ENCODE measurements around the gene NEK1.

NEK1 gene

DNA sequence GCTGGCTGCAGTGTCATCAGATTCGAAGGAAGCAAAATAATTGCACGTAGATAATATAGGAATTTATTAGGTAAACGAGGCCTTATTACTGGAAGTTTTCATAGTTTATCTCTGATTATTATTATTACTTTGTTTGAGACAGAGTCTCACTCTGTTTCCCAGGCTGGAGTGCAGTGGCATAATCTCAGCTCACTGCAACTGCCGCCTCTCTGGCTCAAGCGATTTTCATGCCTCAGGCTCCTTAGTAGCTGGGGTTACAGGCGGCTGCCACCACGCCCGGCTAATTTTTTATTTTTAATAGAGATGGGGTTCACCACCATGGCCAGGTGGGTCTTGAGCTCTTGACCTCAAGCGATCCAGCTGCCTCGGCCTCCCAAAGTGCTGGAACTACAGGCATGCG is 20.5 kb upstream of the NEK1 start:
- H3K4me2 ChIP-seq (ENCODE audit: insufficient read depth, low read length), result no peak overlapping the region
- TF ChIP-seq EZH2 (IDR thresholded peaks at IDR 0.05; ENCODE audit: borderline replicate concordance, low read depth, low read length, severe bottlenecking), result no peak
- TF ChIP-seq, protein P1, sequence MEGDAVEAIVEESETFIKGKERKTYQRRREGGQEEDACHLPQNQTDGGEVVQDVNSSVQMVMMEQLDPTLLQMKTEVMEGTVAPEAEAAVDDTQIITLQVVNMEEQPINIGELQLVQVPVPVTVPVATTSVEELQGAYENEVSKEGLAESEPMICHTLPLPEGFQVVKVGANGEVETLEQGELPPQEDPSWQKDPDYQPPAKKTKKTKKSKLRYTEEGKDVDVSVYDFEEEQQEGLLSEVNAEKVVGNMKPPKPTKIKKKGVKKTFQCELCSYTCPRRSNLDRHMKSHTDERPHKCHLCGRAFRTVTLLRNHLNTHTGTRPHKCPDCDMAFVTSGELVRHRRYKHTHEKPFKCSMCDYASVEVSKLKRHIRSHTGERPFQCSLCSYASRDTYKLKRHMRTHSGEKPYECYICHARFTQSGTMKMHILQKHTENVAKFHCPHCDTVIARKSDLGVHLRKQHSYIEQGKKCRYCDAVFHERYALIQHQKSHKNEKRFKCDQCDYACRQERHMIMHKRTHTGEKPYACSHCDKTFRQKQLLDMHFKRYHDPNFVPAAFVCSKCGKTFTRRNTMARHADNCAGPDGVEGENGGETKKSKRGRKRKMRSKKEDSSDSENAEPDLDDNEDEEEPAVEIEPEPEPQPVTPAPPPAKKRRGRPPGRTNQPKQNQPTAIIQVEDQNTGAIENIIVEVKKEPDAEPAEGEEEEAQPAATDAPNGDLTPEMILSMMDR (IDR thresholded peaks at IDR 0.05; ENCODE audit: borderline replicate concordance, extremely low read depth, low read length, poor library complexity, severe bottlenecking), result no peak
- H3K27me3 ChIP-seq (ENCODE audit: insufficient read depth, low read length, poor library complexity), result no peaks in the 10 kb centered on the region
- no peak overlapping the region for H3K9ac ChIP-seq (ENCODE audit: low read depth, low read length)
- peaks cover 3% of the 10 kb centered on the region; the same call in 1 of the 2 replicates for H3K4me1 ChIP-seq (ENCODE audit: insufficient read depth, low read length)
- H3K9me3 ChIP-seq (ENCODE audit: insufficient read depth, low read length, severe bottlenecking), result no peaks in the 10 kb centered on the region
- ATAC-seq (ENCODE audit: insufficient read depth, low read depth), result no peak
- 0 out of 2 replicates have a peak, but pooled peaks cover 3% of the 10 kb centered on the region for H4K20me1 ChIP-seq (ENCODE audit: insufficient read depth, low read length)
- H3K4me3 ChIP-seq (ENCODE audit: low read depth in 1 of 2, low read length in 2 of 2), result no peak overlapping the region
- H3K79me2 ChIP-seq (ENCODE audit: insufficient read depth, low read length), result peaks cover 29% of the 10 kb centered on the region
- peaks cover 11% of the 10 kb centered on the region; the same call in 1 of the 2 replicates for H3K36me3 ChIP-seq (ENCODE audit: insufficient read depth, low read length)
- H2AFZ ChIP-seq (ENCODE audit: low read depth, low read length), result no peak overlapping the region
- no peak overlapping the region for H3K27ac ChIP-seq (ENCODE audit: low read length)
- DNase-seq, result no peak

DNA sequence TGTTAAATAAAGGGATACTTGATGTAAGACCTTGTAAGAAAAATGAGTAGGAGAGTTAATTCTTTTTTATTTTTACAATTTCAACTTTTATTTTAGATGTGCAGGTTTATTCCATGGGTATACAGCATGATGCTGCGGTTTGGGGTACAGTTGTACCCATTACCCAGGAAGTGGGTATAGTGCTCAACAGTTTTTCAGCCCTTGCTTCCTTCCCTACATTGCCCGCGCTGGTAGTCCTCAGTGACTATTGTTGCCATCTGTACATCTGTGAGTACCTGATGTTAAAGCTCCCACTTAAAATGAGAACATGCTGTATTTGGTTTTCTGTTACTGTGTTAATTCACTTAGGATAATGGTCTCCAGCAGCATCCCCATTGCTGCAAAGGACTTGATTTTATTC is 17.7 kb upstream of the NEK1 start:
- H3K4me1 ChIP-seq (ENCODE audit: insufficient read depth, low read length), result peaks cover 3% of the 10 kb centered on the region; the same call in 1 of the 2 replicates
- no peak overlapping the region for H2AFZ ChIP-seq (ENCODE audit: low read depth, low read length)
- no peak overlapping the region for H3K27ac ChIP-seq (ENCODE audit: low read length)
- H3K4me2 ChIP-seq (ENCODE audit: insufficient read depth, low read length), result no peak overlapping the region
- H3K9ac ChIP-seq (ENCODE audit: low read depth, low read length), result no peak overlapping the region
- no peaks in the 10 kb centered on the region for H3K36me3 ChIP-seq (ENCODE audit: insufficient read depth, low read length)
- no peaks in the 10 kb centered on the region for H3K9me3 ChIP-seq (ENCODE audit: insufficient read depth, low read length, severe bottlenecking)
- ATAC-seq (ENCODE audit: insufficient read depth, low read depth), result peak; percentile 92
- TF ChIP-seq, protein P1 (IDR thresholded peaks at IDR 0.05; ENCODE audit: borderline replicate concordance, extremely low read depth, low read length, poor library complexity, severe bottlenecking), result no peak
- TF ChIP-seq EZH2 (IDR thresholded peaks at IDR 0.05; ENCODE audit: borderline replicate concordance, low read depth, low read length, severe bottlenecking), result no peak
- H4K20me1 ChIP-seq (ENCODE audit: insufficient read depth, low read length), result peaks cover 14% of the 10 kb centered on the region; the same call in 1 of the 2 replicates
- H3K4me3 ChIP-seq (ENCODE audit: low read depth in 1 of 2, low read length in 2 of 2), result no peak overlapping the region
- peaks cover 48% of the 10 kb centered on the region for H3K79me2 ChIP-seq (ENCODE audit: insufficient read depth, low read length)
- no peaks in the 10 kb centered on the region for H3K27me3 ChIP-seq (ENCODE audit: insufficient read depth, low read length, poor library complexity)
- peak; percentile 55 for DNase-seq

DNA sequence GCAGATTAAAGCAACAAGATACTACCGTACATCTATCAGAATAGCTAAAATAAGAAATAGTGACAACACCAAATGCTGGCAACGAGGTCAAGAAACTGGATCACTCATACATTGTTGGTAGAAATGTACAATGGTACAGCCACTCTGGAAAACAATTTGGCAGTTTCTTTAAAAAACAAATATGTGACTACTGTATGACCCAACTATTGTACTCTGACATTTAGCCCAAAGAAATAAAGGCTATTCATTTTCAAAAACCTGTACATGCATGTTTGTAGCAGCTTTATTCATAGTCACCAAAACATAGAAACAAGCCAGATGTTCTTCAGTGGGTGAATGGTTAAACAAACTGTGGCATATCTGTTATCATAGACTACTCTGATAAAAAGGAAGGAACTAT is 16.2 kb upstream of the NEK1 start:
- DNase-seq (no peak), ATAC-seq (ENCODE audit: insufficient read depth, low read depth) (no peak)
- no peaks in the 10 kb centered on the region for H3K27me3 ChIP-seq (ENCODE audit: insufficient read depth, low read length, poor library complexity)
- H3K9ac ChIP-seq (ENCODE audit: low read depth, low read length), result no peak overlapping the region
- H3K27ac ChIP-seq (ENCODE audit: low read length), result no peak overlapping the region
- peaks cover 15% of the 10 kb centered on the region; the same call in 1 of the 2 replicates for H4K20me1 ChIP-seq (ENCODE audit: insufficient read depth, low read length)
- H3K9me3 ChIP-seq (ENCODE audit: insufficient read depth, low read length, severe bottlenecking), result no peaks in the 10 kb centered on the region
- no peaks in the 10 kb centered on the region for H3K36me3 ChIP-seq (ENCODE audit: insufficient read depth, low read length)
- no peak overlapping the region for H3K4me3 ChIP-seq (ENCODE audit: low read depth in 1 of 2, low read length in 2 of 2)
- no peak overlapping the region for H2AFZ ChIP-seq (ENCODE audit: low read depth, low read length)
- peaks cover 59% of the 10 kb centered on the region for H3K79me2 ChIP-seq (ENCODE audit: insufficient read depth, low read length)
- no peak overlapping the region for H3K4me2 ChIP-seq (ENCODE audit: insufficient read depth, low read length)
- peaks cover 3% of the 10 kb centered on the region; the same call in 1 of the 2 replicates for H3K4me1 ChIP-seq (ENCODE audit: insufficient read depth, low read length)
- TF ChIP-seq, protein P1 (IDR thresholded peaks at IDR 0.05; ENCODE audit: borderline replicate concordance, extremely low read depth, low read length, poor library complexity, severe bottlenecking), result no peak
- TF ChIP-seq EZH2 (IDR thresholded peaks at IDR 0.05; ENCODE audit: borderline replicate concordance, low read depth, low read length, severe bottlenecking), result no peak
